HepG2 (cell line): ENCODE measurements around the gene WSCD2.

Source experiments
- ARNT ChIP-seq: fragments of 450-650 bp; IDR thresholded peaks from 2 replicates; pipeline ENCODE4 v1.6.1; 2017
- ATF2 ChIP-seq: sonication (generic); formaldehyde crosslinking; IDR thresholded peaks from 2 replicates; pipeline ENCODE4 v1.4.0; 2020; ENCODE audit warnings: missing genetic modification reagents
- CTCF ChIP-seq: sonication (generic); formaldehyde crosslinking; IDR thresholded peaks from 2 replicates; pipeline ENCODE4 v1.5.0; 2020; ENCODE audit warnings: mild to moderate bottlenecking, missing genetic modification reagents, moderate library complexity
- EP300 ChIP-seq, 3 experiments: sonication (generic) in 1 of 3; formaldehyde crosslinking in 1 of 3; IDR thresholded peaks; 2 replicates each; pipeline versions ENCODE4 v1.5.1 to v1.6.1; 2011 to 2020; ENCODE audit warnings: low read depth in 2 of 3, low read length in 2 of 3, borderline replicate concordance in 1 of 3, improper control_type of control experiment in 1 of 3, mild to moderate bottlenecking in 1 of 3, missing genetic modification reagents in 1 of 3, moderate library complexity in 1 of 3
- GPN1 ChIP-seq: sonication (generic); formaldehyde crosslinking; IDR thresholded peaks from 2 replicates; pipeline ENCODE4 v1.5.1; 2020; ENCODE audit warnings: missing genetic modification reagents, borderline replicate concordance
- HIVEP1 ChIP-seq: sonication (generic); formaldehyde crosslinking; IDR thresholded peaks from 2 replicates; pipeline ENCODE4 v1.4.0; 2020; ENCODE audit warnings: mild to moderate bottlenecking, missing genetic modification reagents
- HOXA7 ChIP-seq: sonication (generic); formaldehyde crosslinking; IDR thresholded peaks from 2 replicates; pipeline ENCODE4 v1.8.1; 2022; ENCODE audit warnings: mild to moderate bottlenecking, missing genetic modification reagents, moderate library complexity
- NFKB2 ChIP-seq: sonication (generic); formaldehyde crosslinking; IDR thresholded peaks from 2 replicates; pipeline ENCODE4 v1.4.0; 2020; ENCODE audit warnings: missing genetic modification reagents, borderline replicate concordance
- SIN3A ChIP-seq: IDR thresholded peaks from 2 replicates; pipeline ENCODE4 v1.6.1; 2011; ENCODE audit warnings: low read depth, mild to moderate bottlenecking, control low read depth, low read length, borderline replicate concordance
- SSRP1 ChIP-seq: IDR thresholded peaks from 2 replicates; pipeline ENCODE4 v1.6.1; 2016; ENCODE audit warnings: control low read depth
- ZBTB37 ChIP-seq: sonication (generic); formaldehyde crosslinking; IDR thresholded peaks from 2 replicates; pipeline ENCODE4 v1.4.0; 2020; ENCODE audit warnings: mild to moderate bottlenecking, missing genetic modification reagents
- ZNF143 ChIP-seq: sonication (generic); formaldehyde crosslinking; IDR thresholded peaks from 2 replicates; pipeline ENCODE4 v1.4.0; 2020; ENCODE audit warnings: missing genetic modification reagents
- ZNF605 ChIP-seq: sonication (generic); formaldehyde crosslinking; IDR thresholded peaks from 2 replicates; pipeline ENCODE4 v1.8.0; 2022; ENCODE audit warnings: mild to moderate bottlenecking, missing genetic modification reagents
- ZSCAN29 ChIP-seq: sonication (generic); formaldehyde crosslinking; conservative IDR thresholded peaks from 2 replicates; pipeline ENCODE4 v1.4.0; 2020; ENCODE audit warnings: mild to moderate bottlenecking, missing genetic modification reagents

GRCh38 chr12:108134744-108135143, 5.7 kb downstream of the WSCD2 start:
- TF ChIP-seq ZNF143 (CRISPR knock-in tag) (no peak), SSRP1 (CRISPR knock-in tag) (no peak), EP300 (IDR thresholded peaks at IDR 0.05; ENCODE audit: low read depth in 2 of 2, low read length in 2 of 2) (no peak), EP300 (CRISPR knock-in tag; IDR thresholded peaks at IDR 0.05; ENCODE audit: borderline replicate concordance) (no peak), SIN3A (no peak), CTCF (CRISPR knock-in tag) (no peak), HOXA7 (CRISPR knock-in tag) (no peak), ARNT (no peak), ATF2 (CRISPR knock-in tag) (no peak), ZSCAN29 (no peak), ZBTB37 (CRISPR knock-in tag) (no peak), HIVEP1 (CRISPR knock-in tag) (no peak), NFKB2 (CRISPR knock-in tag) (no peak), ZNF605 (CRISPR knock-in tag) (no peak), GPN1 (CRISPR knock-in tag) (no peak)
